ENCODE measurements around the gene MALL.
"Not testable (repeated sequence)": the region's sequence is repeated elsewhere in the genome, so short reads cannot be mapped to it uniquely, and the experiment has no call there.

Gene MALL

DNA sequence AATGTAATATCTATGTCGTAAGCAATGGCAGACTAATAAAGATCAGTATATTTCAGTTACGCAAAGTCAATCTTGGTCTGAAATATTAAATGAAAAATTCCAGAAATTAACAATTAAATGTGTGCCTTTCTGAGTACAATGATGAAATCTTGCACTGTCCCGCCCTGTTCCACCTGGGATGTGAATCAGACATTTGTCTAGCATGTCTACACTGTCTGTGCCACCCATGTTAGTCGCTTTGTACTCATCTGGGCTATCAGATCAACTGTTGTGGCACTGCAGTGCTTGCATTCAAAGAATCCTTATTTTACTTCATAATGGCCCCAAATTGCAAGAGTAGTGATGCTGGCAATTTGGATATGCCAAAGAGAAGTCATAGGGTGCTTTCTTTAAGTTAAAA, 25.5 kb downstream of the MALL start:
- not testable (repeated sequence) for H3K9ac ChIP-seq (ENCODE audit: low read length); H4K20me1 ChIP-seq (ENCODE audit: low read depth, low read length); H3K9me3 ChIP-seq (ENCODE audit: insufficient read depth, low read length); H3K4me2 ChIP-seq (ENCODE audit: low read depth, low read length, poor library complexity, severe bottlenecking); H3K4me3 ChIP-seq (ENCODE audit: insufficient read depth, low read length, poor library complexity, severe bottlenecking); H3K27me3 ChIP-seq (ENCODE audit: low read length); H3K27ac ChIP-seq (ENCODE audit: low read depth, low read length); H2AFZ ChIP-seq (ENCODE audit: low read depth, low read length, severe bottlenecking); H3K79me2 ChIP-seq (ENCODE audit: insufficient read depth, low read length); H3K9me2 ChIP-seq (replicated peaks; ENCODE audit: insufficient read depth, low read length); H3F3A ChIP-seq (ENCODE audit: insufficient read depth); H3K36me3 ChIP-seq (ENCODE audit: low read length)

DNA sequence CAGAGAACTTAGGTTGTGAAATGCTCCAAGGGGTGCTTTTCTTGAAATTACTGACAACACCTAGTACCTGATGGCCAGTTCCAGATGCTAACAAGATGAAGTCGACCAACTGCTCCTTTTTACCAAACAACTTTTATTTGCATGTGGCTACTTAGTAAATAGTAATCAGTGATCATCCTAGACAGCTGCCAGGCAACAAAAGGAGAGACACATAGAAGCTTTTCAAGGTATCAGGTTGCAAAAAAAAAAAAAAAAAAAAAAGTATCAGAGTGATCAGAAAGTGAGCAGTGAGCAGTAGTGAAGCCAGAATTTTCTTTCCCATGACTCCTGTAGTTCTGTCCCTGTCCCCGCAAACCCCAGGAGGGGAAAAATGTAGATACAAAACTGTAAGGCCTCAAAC, 31.9 kb downstream of the MALL start:
- H4K20me1 ChIP-seq (ENCODE audit: low read depth, low read length); H2AFZ ChIP-seq (ENCODE audit: low read depth, low read length, severe bottlenecking); H3K9me3 ChIP-seq (ENCODE audit: insufficient read depth, low read length); H3K27ac ChIP-seq (ENCODE audit: low read depth, low read length); H3K79me2 ChIP-seq (ENCODE audit: insufficient read depth, low read length); H3K4me2 ChIP-seq (ENCODE audit: low read depth, low read length, poor library complexity, severe bottlenecking); H3K4me3 ChIP-seq (ENCODE audit: insufficient read depth, low read length, poor library complexity, severe bottlenecking); H3K9ac ChIP-seq (ENCODE audit: low read length); H3K27me3 ChIP-seq (ENCODE audit: low read length); H3F3A ChIP-seq (ENCODE audit: insufficient read depth); H3K36me3 ChIP-seq (ENCODE audit: low read length); H3K9me2 ChIP-seq (replicated peaks; ENCODE audit: insufficient read depth, low read length): not testable (repeated sequence)

DNA sequence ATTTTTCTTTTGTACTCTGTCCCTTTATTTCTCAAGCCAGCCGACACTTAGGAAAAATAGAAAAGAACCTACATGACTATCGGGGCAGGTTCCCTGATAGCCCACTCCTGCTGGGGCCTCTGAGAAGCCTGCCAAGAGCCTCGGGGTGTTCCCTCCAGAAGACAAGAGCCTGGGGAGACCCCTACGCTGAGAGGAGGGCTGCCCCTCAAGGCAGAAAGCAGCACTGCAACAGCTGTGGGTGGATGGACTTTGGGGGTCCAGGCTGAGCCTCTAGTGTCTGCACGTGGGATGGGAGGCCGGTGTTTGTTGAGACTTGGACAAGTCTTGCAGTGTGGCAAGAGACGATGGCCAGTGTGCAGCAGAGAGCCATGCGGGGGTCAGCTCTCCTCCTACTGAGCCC, 32.5 kb downstream of the MALL start:
- H3K36me3 ChIP-seq (ENCODE audit: low read length); H2AFZ ChIP-seq (ENCODE audit: low read depth, low read length, severe bottlenecking); H4K20me1 ChIP-seq (ENCODE audit: low read depth, low read length); H3K4me3 ChIP-seq (ENCODE audit: insufficient read depth, low read length, poor library complexity, severe bottlenecking); H3K4me2 ChIP-seq (ENCODE audit: low read depth, low read length, poor library complexity, severe bottlenecking); H3K9ac ChIP-seq (ENCODE audit: low read length); H3K27me3 ChIP-seq (ENCODE audit: low read length); H3K27ac ChIP-seq (ENCODE audit: low read depth, low read length); H3K79me2 ChIP-seq (ENCODE audit: insufficient read depth, low read length); H3K9me3 ChIP-seq (ENCODE audit: insufficient read depth, low read length); H3K9me2 ChIP-seq (replicated peaks; ENCODE audit: insufficient read depth, low read length); H3F3A ChIP-seq (ENCODE audit: insufficient read depth): not testable (repeated sequence)

DNA sequence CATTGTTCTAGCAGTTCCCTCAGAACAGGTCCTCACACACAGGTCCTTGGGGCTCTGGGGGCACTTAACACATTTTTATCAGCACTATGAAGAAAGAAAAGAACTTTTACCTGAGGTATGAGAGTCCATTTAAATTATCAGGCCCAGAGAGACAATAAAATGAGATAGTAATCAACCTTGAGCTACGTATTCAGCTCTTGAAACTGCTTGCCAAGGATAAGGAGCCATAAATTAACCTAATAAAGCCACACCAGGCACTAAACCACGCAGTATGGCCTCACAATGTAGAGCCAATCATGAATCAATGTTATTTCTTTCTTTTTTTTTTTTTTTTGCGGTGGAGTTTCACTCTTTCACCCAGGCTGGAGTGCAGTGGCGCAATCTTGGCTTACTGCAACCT, 37.5 kb downstream of the MALL start:
- H3K4me2 ChIP-seq (ENCODE audit: low read depth, low read length, poor library complexity, severe bottlenecking); H3F3A ChIP-seq (ENCODE audit: insufficient read depth); H3K9me2 ChIP-seq (replicated peaks; ENCODE audit: insufficient read depth, low read length); H3K79me2 ChIP-seq (ENCODE audit: insufficient read depth, low read length); H3K4me3 ChIP-seq (ENCODE audit: insufficient read depth, low read length, poor library complexity, severe bottlenecking); H3K9me3 ChIP-seq (ENCODE audit: insufficient read depth, low read length); H3K27ac ChIP-seq (ENCODE audit: low read depth, low read length); H3K36me3 ChIP-seq (ENCODE audit: low read length); H3K27me3 ChIP-seq (ENCODE audit: low read length); H4K20me1 ChIP-seq (ENCODE audit: low read depth, low read length); H3K9ac ChIP-seq (ENCODE audit: low read length); H2AFZ ChIP-seq (ENCODE audit: low read depth, low read length, severe bottlenecking): not testable (repeated sequence)

DNA sequence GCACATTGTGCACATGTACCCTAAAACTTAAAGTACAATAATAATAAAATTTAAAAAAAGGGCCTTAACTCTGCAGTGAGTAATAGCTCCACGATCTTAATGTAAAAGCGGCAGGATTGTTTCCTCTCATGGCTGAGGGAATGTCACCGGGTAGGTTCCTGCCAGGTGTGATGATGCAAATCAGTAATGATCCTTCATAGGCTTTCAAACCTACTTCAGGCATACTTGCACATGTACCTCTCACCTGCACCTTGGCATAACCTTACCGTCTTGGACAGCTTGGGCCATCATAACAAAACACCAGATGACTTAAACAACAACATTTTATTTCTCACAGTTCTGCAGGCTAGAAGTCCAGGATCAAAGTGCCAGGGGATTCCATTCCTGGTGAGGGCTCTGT, 39.7 kb downstream of the MALL start:
- H3K27me3 ChIP-seq (ENCODE audit: low read length); H3K4me2 ChIP-seq (ENCODE audit: low read depth, low read length, poor library complexity, severe bottlenecking); H3K4me3 ChIP-seq (ENCODE audit: insufficient read depth, low read length, poor library complexity, severe bottlenecking); H3K9me3 ChIP-seq (ENCODE audit: insufficient read depth, low read length); H4K20me1 ChIP-seq (ENCODE audit: low read depth, low read length); H3K9ac ChIP-seq (ENCODE audit: low read length); H3K9me2 ChIP-seq (replicated peaks; ENCODE audit: insufficient read depth, low read length); H3K36me3 ChIP-seq (ENCODE audit: low read length); H3K27ac ChIP-seq (ENCODE audit: low read depth, low read length); H3F3A ChIP-seq (ENCODE audit: insufficient read depth); H2AFZ ChIP-seq (ENCODE audit: low read depth, low read length, severe bottlenecking); H3K79me2 ChIP-seq (ENCODE audit: insufficient read depth, low read length): not testable (repeated sequence)

DNA sequence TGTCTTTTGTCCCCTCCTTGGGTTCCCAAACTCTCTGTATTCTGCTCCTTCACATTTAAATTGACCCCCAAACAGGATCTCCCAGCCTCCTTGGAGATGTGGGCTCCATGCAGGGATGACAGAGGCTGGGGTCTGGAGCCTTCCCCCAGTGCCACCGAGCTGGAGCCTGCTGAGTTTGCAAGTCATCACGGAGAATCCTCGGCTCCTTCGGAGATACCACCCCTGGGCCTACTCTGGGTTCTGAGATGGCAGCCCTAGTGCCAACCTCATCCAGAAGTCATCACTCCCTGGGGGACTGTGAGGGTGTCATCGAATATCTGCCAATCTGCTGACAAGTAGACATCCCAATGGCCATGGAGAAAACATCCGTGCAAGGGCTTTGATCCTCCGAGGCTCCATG, 45.8 kb downstream of the MALL start:
- H3K9me2 ChIP-seq (replicated peaks; ENCODE audit: insufficient read depth, low read length); H3K4me3 ChIP-seq (ENCODE audit: insufficient read depth, low read length, poor library complexity, severe bottlenecking); H3K4me2 ChIP-seq (ENCODE audit: low read depth, low read length, poor library complexity, severe bottlenecking); H4K20me1 ChIP-seq (ENCODE audit: low read depth, low read length); H3F3A ChIP-seq (ENCODE audit: insufficient read depth); H3K36me3 ChIP-seq (ENCODE audit: low read length); H3K79me2 ChIP-seq (ENCODE audit: insufficient read depth, low read length); H3K27me3 ChIP-seq (ENCODE audit: low read length); H3K27ac ChIP-seq (ENCODE audit: low read depth, low read length); H3K9ac ChIP-seq (ENCODE audit: low read length); H3K9me3 ChIP-seq (ENCODE audit: insufficient read depth, low read length); H2AFZ ChIP-seq (ENCODE audit: low read depth, low read length, severe bottlenecking): not testable (repeated sequence)

DNA sequence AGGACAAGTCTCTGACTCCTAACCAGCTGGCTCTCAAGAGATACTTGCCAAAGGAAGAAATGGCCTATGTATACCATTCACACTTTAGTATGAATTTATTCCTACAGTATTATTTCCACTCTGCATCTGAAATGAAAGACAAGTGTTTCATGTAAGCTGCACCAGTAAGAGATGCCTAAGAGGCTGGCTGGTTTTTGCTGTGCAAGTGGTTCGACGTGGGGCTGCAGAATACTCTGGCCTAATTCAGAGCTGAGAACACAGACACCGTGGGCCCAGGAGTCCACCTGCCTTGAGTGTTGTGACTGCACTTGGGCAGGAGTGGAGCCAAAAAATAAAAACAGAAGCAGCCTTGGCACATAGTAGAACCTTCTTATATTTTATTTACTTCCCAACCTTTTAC, 47.5 kb downstream of the MALL start:
- not testable (repeated sequence) for H2AFZ ChIP-seq (ENCODE audit: low read depth, low read length, severe bottlenecking); H3K9me3 ChIP-seq (ENCODE audit: insufficient read depth, low read length); H3K4me3 ChIP-seq (ENCODE audit: insufficient read depth, low read length, poor library complexity, severe bottlenecking); H3K9ac ChIP-seq (ENCODE audit: low read length); H3F3A ChIP-seq (ENCODE audit: insufficient read depth); H3K79me2 ChIP-seq (ENCODE audit: insufficient read depth, low read length); H3K36me3 ChIP-seq (ENCODE audit: low read length); H3K27me3 ChIP-seq (ENCODE audit: low read length); H3K9me2 ChIP-seq (replicated peaks; ENCODE audit: insufficient read depth, low read length); H4K20me1 ChIP-seq (ENCODE audit: low read depth, low read length); H3K27ac ChIP-seq (ENCODE audit: low read depth, low read length); H3K4me2 ChIP-seq (ENCODE audit: low read depth, low read length, poor library complexity, severe bottlenecking)

DNA sequence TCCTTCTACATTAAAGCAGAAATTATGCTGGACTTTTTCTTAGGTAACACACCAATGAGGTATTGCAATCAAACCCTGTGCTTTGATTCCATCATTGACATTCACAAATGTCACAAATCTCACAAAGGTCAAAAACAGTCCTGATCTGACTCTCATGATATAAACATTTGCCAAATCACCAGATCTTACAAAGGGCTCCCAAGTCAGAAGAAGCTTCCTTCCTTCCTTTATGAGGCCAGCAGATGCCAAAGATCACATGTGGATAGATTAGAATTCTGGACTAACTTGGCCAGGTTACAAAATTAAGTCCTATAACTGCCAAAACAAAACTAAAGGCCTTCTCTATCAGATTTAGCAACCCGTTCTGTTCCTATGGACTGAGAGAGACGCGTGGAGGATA, 53.3 kb downstream of the MALL start:
- H3K9ac ChIP-seq (ENCODE audit: low read length); H3K27ac ChIP-seq (ENCODE audit: low read depth, low read length); H3K9me3 ChIP-seq (ENCODE audit: insufficient read depth, low read length); H3K4me3 ChIP-seq (ENCODE audit: insufficient read depth, low read length, poor library complexity, severe bottlenecking); H3K27me3 ChIP-seq (ENCODE audit: low read length); H3K79me2 ChIP-seq (ENCODE audit: insufficient read depth, low read length); H3F3A ChIP-seq (ENCODE audit: insufficient read depth); H3K36me3 ChIP-seq (ENCODE audit: low read length); H3K9me2 ChIP-seq (replicated peaks; ENCODE audit: insufficient read depth, low read length); H3K4me2 ChIP-seq (ENCODE audit: low read depth, low read length, poor library complexity, severe bottlenecking); H4K20me1 ChIP-seq (ENCODE audit: low read depth, low read length); H2AFZ ChIP-seq (ENCODE audit: low read depth, low read length, severe bottlenecking): not testable (repeated sequence)

DNA sequence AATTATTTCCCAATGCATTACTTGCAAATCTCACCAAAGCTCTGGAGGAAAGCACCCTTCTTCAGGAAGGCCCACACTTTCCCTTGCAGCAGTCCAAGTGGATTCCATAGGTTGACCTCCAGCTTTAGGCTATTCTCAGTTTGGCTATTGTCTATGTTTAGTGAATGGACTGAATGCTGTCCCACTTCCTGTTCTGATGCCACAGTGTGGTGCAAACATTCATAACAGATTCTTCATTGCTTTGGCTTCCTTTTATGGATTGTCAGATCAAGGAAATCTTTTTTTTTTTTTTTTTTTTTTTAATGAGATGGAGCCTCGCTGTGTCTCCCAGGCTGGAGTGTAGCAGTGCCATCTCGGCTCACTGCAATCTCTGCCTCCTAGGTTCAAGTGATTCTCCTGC, 55.1 kb downstream of the MALL start:
- H2AFZ ChIP-seq (ENCODE audit: low read depth, low read length, severe bottlenecking) = not testable (repeated sequence)

More for the DNA sequence above, 55.1 kb downstream of the MALL start:
- not testable (repeated sequence) for H3K9me3 ChIP-seq (ENCODE audit: insufficient read depth, low read length); H3K9ac ChIP-seq (ENCODE audit: low read length); H3K27ac ChIP-seq (ENCODE audit: low read depth, low read length); H3K4me3 ChIP-seq (ENCODE audit: insufficient read depth, low read length, poor library complexity, severe bottlenecking); H3F3A ChIP-seq (ENCODE audit: insufficient read depth); H3K27me3 ChIP-seq (ENCODE audit: low read length); H3K9me2 ChIP-seq (replicated peaks; ENCODE audit: insufficient read depth, low read length); H3K4me2 ChIP-seq (ENCODE audit: low read depth, low read length, poor library complexity, severe bottlenecking); H3K36me3 ChIP-seq (ENCODE audit: low read length); H4K20me1 ChIP-seq (ENCODE audit: low read depth, low read length); H3K79me2 ChIP-seq (ENCODE audit: insufficient read depth, low read length)

Measured in SU-DHL-6 (cell line).